ENCODE data around the gene DUT.

GRCh38 chr15:48373821-48374451 is 42.7 kb downstream of the DUT start:
- TF ChIP-seq CTCF (IDR thresholded peaks at IDR 0.05 in 8 of 11, conservative IDR thresholded peaks at IDR 0.05 in 3 of 11), result no peak
- TF ChIP-seq POLR2AphosphoS5 (IDR thresholded peaks at IDR 0.05), result no peak
- TF ChIP-seq POLR2A (IDR thresholded peaks at IDR 0.05), result no peak

Measured in spleen (tissue), 7 donors.